ENCODE results near the gene ATG4C. TPM values are rescaled to one million over a fixed set of nuclear protein-coding genes. Genes with fewer than 3 reads are reported as not detected.

Gene ATG4C
- total RNA-seq, 1 donor from 2014 or later = 5.9 TPM

DNA sequence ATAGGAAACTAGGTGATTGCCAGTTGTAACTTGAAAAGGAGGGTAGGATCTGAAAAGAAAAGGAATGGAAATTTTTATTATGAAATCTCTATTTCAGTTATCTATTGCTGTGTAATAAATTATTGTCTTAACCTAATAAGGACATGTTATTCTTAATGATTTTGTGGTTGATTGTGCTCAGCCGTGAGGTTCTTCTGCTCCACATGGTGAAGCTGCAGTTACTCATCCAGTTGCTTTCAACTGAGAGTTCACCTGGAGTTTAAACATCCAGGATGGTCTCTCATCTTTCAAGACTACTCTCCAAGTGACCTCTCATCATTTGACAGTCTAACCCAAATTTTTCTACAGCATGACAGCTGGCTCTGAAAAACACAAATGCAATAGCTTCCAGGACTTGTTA lies 96.0 kb downstream of the ATG4C start:
- intact Hi-C loops (cut with DNase I) = no loop called here
- no peak overlapping the region for H3K4me3 ChIP-seq

DNA sequence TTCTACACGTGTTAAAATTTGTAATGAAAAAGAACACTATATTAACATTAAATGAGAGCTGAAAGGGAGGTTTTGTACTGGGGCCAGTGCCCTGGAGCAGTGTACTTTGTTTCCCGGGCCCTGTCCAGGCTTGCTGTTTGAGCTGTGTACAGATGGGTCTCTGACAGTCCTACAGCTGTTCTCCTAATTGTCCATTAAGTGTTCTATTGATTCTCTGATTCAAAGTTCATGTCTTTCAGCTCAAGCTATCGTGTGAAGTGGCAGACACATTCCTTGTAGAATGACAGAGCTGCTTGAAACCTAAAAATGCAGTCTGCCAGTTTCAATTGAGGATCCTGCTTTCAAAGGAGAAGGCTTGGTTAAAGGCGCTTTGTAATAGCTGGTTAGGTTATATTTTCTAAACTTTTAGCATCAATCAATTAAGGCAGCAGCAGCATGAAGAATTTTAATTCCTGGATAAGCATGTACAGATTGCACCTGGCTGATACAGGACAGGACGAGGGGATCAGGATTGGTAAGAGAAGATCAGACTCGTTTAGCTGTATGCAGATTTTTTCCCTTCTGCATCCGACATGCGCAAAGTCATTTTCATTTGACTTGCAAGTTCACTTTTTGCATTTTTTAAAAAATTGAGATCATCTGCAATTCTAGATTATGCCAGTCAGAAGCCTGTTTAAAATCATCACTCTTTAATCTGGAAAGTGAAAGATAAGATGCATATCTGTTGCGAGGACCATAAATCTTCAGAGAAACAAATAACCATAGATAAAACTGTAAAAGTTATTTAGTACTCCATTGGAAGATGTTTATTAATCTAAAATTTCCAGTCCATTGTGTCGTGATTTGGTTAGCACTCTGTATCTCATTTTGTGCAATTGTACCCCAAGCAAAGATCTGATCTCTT lies 98.5 kb downstream of the ATG4C start:
- Histone ChIP-seq H3K27me3 (no peaks in the 10 kb centered on the region), H3K36me3 (no peaks in the 10 kb centered on the region), H3K4me1 (no peaks in the 10 kb centered on the region), H3K9me3 (no peaks in the 10 kb centered on the region), H3K27ac (no peak overlapping the region), H3K4me3 (no peak overlapping the region)
- no peak for TF ChIP-seq POLR2A (IDR thresholded peaks at IDR 0.05)
- DNase-seq (ENCODE audit: extremely low spot score in 2 of 2) = no peak
- intact Hi-C loops (cut with DNase I) = no loop called here

More for the DNA sequence above, 96.0 kb downstream of the ATG4C start:
- no peaks in the 10 kb centered on the region for H3K9me3 ChIP-seq
- TF ChIP-seq POLR2A (IDR thresholded peaks at IDR 0.05) (no peak), POLR2AphosphoS5 (IDR thresholded peaks at IDR 0.05; ENCODE audit: insufficient read depth in 1 of 2, low read depth in 1 of 2) (no peak)
- TF ChIP-seq, protein P1, sequence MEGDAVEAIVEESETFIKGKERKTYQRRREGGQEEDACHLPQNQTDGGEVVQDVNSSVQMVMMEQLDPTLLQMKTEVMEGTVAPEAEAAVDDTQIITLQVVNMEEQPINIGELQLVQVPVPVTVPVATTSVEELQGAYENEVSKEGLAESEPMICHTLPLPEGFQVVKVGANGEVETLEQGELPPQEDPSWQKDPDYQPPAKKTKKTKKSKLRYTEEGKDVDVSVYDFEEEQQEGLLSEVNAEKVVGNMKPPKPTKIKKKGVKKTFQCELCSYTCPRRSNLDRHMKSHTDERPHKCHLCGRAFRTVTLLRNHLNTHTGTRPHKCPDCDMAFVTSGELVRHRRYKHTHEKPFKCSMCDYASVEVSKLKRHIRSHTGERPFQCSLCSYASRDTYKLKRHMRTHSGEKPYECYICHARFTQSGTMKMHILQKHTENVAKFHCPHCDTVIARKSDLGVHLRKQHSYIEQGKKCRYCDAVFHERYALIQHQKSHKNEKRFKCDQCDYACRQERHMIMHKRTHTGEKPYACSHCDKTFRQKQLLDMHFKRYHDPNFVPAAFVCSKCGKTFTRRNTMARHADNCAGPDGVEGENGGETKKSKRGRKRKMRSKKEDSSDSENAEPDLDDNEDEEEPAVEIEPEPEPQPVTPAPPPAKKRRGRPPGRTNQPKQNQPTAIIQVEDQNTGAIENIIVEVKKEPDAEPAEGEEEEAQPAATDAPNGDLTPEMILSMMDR (IDR thresholded peaks at IDR 0.05) = no peak
- H3K27ac ChIP-seq = no peak overlapping the region
- H3K27me3 ChIP-seq = no peaks in the 10 kb centered on the region
- no peaks in the 10 kb centered on the region for H3K36me3 ChIP-seq
- no peak for DNase-seq (ENCODE audit: extremely low spot score in 2 of 2)
- no peaks in the 10 kb centered on the region for H3K4me1 ChIP-seq

DNA sequence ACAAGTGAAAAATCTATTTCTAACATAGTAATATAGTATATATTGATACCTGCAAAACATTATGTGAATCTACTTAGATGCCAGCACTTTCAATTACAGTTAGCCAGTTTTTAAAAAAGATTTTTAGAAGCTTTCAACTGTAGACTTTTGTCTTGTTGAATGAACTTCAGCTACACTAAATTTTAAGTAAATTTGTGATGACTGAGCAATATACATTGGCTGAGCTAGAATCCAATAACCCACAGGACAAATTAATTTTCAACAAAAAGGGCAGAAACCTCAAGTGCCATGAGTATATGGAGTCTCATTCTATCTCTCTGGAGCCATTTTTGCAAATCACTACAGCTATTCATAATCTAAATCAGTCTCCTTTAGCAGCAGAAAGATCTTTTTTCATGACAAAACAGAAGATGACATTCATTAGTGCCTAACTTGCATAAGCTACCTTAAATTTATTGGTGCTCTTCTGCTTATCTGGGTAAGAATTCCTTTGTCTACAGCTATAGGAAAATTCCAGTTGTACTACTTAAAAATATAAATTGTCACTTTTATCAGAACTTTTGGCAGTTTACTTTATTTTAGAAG lies 100.3 kb downstream of the ATG4C start:
- no peak for TF ChIP-seq POLR2A (IDR thresholded peaks at IDR 0.05)
- TF ChIP-seq, protein P1 (IDR thresholded peaks at IDR 0.05) = no peak
- no peak for TF ChIP-seq POLR2AphosphoS5 (IDR thresholded peaks at IDR 0.05; ENCODE audit: insufficient read depth in 1 of 2, low read depth in 1 of 2)
- no peak overlapping the region for H3K4me3 ChIP-seq
- no peak for DNase-seq (ENCODE audit: extremely low spot score in 2 of 2)
- H3K9me3 ChIP-seq = no peaks in the 10 kb centered on the region
- no peak overlapping the region for H3K27ac ChIP-seq
- no peaks in the 10 kb centered on the region for H3K36me3 ChIP-seq
- intact Hi-C loops (cut with DNase I) = no loop called here
- no peaks in the 10 kb centered on the region for H3K27me3 ChIP-seq
- no peaks in the 10 kb centered on the region for H3K4me1 ChIP-seq

DNA sequence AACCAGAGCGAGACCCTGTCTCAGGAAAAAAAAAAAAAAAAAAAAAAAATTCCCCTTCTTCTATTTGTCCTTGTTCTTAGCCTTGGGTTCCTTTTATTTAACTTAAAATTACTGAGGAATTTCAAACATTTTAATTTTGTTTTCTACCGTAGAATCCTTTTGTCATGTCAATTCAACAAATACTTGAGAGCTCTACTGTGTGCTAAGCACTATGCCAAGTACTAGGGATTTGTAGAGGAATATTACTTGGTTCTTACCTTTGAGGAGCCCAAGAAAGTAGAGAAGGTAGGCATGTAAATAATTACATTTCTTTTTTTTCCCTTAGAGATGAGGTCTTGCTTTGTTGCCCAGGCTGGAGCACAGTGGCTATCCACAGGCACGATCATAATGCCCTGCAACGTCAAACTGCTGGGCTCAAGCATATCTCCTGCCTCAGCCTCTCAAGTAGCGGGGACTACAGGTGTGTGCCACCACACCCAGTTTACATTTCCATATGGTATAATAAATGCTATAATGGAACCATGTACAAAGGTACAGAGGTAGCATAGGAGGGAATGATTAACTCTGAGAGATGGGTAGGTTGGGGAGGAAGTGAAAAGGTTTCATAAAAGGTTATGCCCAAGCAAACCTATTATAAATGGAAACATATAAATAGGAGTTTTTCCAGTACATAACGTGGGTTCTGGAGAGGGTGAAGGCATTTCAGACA lies 104.0 kb downstream of the ATG4C start:
- TF ChIP-seq, protein P1 (IDR thresholded peaks at IDR 0.05) = no peak
- TF ChIP-seq POLR2A (IDR thresholded peaks at IDR 0.05) (no peak), POLR2AphosphoS5 (IDR thresholded peaks at IDR 0.05; ENCODE audit: insufficient read depth in 1 of 2, low read depth in 1 of 2) (no peak)

DNA sequence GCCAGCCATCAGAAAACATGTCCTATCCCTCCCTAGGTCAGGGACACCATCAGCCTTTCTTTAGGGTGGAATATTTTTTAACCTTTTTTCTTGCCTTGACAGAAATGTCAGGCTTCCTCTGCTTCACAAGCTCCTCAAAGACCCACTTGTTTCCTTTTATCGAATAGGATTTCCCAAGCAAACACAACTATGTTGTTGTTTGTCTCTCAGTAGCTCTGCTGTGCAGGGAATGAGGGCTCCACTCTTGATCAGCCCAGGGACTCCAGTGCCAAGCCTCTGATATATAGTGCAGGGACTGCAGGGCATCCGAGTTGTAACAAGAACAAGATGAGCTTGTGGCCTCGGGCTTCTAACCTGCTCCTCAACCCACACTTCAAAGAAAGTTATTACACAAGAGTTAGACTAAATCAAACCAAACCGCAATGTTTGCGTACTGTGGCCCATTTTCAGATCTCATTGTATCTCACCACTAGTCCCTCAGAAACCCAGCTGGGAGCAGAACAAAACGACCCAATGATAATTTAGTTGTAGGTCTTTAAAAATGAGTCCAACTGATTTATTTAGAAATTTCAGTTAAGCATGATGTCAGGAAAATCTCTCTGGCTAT lies 108.1 kb downstream of the ATG4C start:
- no peak for DNase-seq (ENCODE audit: extremely low spot score in 2 of 2)
- Histone ChIP-seq H3K4me3 (no peak overlapping the region), H3K9me3 (no peaks in the 10 kb centered on the region), H3K36me3 (no peaks in the 10 kb centered on the region), H3K27me3 (no peaks in the 10 kb centered on the region), H3K4me1 (no peaks in the 10 kb centered on the region), H3K27ac (no peak overlapping the region)
- no peak for TF ChIP-seq POLR2AphosphoS5 (IDR thresholded peaks at IDR 0.05; ENCODE audit: insufficient read depth in 1 of 2, low read depth in 1 of 2)
- TF ChIP-seq, protein P1 (IDR thresholded peaks at IDR 0.05) = no peak
- TF ChIP-seq POLR2A (IDR thresholded peaks at IDR 0.05) = no peak
- intact Hi-C loops (cut with DNase I) = no loop called here

More for the DNA sequence above, 104.0 kb downstream of the ATG4C start:
- no peak for DNase-seq (ENCODE audit: extremely low spot score in 2 of 2)
- Histone ChIP-seq H3K27ac (no peak overlapping the region), H3K36me3 (no peaks in the 10 kb centered on the region), H3K27me3 (no peaks in the 10 kb centered on the region), H3K4me1 (no peaks in the 10 kb centered on the region), H3K4me3 (no peak overlapping the region), H3K9me3 (no peaks in the 10 kb centered on the region)
- intact Hi-C loops (cut with DNase I) = no loop called here
